Stimulated activated CD8-positive, alpha-beta memory T cell treated with anti-CD3 and anti-CD28 coated beads, Interleukin-15, amount 100 ng/mL, for 24 hours (primary cell): Measurements from ENCODE around the gene CAMTA1.

Experiments
- DNase-seq: peaks from one replicate; pipeline ENCODE4 v3.0.0-alpha.2; 2020; ENCODE audit warnings: low read depth

Gene CAMTA1

GRCh38 chr1:7517611-7518330 is 732.5 kb downstream of the CAMTA1 start:
- no peak for DNase-seq

DNA sequence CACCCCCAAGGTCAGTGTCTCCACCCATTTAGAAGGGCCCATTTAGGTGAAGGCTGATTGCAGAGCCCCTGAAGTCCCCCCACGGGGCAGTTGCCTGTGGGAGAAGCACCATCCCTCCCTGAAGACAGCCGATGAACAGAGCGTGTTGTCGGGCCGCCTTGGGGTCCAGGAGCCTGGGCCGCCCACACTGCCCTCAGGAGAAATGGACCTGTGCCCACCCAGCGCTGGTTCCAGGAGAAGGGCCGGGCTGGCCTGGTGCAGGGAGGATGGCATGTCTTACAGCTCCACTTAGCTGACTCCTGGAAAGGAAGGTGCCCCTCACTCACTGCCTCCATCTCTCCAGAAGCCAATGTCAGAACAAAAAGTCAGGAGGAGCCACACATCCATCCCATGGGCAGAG is 733.2 kb downstream of the CAMTA1 start:
- no peak for DNase-seq

- no peak for DNase-seq
Observed at GRCh38 chr1:7519181-7519860, 734.1 kb downstream of the CAMTA1 start.

DNA sequence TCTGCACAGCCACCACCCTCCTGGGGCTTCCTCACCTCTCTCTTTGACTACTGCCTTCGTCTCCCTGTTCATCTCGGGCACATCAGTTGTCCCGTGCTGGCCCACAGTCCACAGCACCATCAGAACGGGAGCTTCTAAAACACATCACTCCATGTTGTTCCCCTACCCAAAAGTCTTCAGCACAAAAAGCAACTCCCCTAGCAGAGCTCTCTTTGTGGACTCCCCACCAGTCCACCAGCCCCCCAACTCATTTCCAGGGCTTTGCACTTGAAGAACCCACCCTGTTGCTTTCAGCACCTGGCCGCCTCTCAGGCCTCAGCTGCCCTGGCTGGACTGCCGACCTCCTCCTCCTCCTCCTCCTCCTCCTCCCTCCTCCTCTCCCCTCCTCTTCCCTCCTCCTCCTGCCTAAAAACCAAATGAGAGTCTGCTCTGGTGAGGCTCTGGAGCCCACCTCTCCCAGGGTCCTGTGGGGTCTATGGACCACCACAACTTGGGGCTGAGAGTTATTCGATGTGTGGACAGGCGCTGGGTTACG is 734.7 kb downstream of the CAMTA1 start:
- DNase-seq: no peak

GRCh38 chr1:7520496-7520895 is 735.2 kb downstream of the CAMTA1 start:
- no peak for DNase-seq

DNA sequence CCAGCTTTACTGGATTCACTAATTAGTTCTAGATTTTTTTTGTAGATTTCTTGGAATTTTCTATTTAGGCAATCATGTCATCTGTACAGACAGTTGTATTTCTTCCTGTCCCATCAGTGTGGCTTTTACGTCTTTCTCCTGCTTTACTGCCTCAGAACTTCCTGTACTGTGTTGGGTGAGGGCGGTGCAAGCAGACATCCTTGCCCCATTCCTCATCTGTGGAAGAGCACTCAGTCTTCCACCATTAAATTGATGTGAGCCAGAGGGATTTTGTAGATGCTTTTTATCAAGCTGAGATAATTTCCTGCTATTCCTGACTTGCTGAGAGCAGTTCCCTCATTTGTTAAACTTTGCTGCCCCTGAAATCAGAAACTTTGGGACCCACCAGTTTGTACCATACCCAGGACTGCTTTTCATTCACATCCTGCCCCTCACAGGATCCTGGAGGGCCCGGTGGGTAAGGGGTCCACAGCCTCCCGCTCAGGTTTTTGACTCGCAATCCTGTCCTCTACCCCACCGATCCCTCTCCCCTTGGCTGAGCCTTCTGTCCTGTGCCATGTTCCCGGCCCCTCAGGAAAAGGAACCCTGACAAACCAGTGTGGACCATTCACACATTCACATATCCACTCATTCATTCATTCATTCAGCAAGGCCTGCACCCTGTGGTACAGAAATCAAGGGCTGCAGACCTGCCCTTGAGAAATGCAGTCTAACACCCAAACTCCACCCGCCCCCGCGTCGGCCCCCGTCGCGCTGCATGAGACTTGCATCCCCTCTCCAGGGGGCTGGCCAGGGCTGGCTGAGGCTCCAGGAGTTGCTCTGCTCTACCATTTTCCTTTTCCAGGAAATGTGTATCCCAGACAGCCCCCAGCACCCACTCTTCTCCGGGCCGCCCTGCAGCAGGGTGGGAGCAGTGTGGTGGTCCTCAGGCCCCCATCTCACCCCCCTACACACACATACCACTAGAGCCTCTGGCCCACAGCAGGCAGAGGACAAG is 739.4 kb downstream of the CAMTA1 start:
- DNase-seq: no peak

DNA sequence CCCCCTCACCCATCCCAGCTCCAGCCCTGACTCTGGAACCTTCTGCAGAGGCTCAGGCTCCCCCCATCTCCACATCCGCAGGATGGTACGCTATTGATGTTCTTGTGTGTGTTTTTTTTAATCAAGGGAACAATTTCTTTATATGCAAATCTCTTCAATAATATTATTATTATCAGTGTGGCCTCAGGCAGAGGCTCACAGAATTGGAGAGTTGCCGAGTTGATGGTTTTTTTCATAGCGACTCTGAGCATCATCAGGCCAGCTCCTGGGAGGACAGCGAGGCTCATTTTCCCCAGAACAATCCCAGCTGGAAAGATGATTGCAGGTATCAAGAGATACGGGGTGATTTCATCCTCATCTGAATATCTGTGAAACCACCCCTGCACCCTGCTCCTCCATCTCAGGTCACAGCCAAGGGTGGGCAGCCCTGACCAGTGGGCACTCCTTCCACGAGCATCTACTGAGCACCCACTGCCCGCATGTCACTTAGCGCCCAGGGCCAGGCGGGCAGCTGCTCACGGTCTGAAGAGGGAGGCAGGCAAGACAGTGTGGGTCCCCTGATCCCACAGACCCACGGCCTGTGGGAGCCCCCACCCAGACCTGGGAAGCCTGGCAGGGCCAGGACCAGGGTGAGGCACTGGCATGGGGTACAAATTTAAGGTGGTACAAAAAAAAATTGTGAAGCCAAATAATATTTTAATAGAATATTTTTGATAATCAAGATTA is 740.2 kb downstream of the CAMTA1 start:
- no peak for DNase-seq

- no peak for DNase-seq
Observed at GRCh38 chr1:7526196-7526866, 741.1 kb downstream of the CAMTA1 start.

- no peak for DNase-seq
Observed at GRCh38 chr1:7526867-7527732, 741.8 kb downstream of the CAMTA1 start.

GRCh38 chr1:7527733-7528045 is 742.4 kb downstream of the CAMTA1 start:
- DNase-seq: no peak

- no peak for DNase-seq
Observed at GRCh38 chr1:7528386-7529198, 743.3 kb downstream of the CAMTA1 start.

DNA sequence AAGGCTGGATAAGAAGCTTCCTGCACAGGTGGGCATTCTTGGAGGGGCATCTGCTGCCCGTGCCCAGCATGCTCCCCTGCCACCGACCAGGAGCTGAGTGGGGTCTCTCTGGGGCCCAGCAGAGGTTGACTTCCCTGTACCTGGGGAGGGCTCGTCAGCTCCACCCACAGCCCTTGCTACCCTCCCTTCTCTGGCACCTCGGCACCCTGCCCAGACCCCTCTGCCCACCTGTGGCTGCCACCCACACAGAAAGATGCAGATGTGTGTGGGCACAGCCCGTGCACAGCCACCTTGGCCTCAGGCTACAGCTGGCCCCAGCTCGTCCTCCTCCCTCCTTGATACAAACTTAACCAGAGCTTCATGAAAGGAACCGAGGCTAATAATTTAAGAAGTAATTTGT is 744.7 kb downstream of the CAMTA1 start:
- no peak for DNase-seq

DNA sequence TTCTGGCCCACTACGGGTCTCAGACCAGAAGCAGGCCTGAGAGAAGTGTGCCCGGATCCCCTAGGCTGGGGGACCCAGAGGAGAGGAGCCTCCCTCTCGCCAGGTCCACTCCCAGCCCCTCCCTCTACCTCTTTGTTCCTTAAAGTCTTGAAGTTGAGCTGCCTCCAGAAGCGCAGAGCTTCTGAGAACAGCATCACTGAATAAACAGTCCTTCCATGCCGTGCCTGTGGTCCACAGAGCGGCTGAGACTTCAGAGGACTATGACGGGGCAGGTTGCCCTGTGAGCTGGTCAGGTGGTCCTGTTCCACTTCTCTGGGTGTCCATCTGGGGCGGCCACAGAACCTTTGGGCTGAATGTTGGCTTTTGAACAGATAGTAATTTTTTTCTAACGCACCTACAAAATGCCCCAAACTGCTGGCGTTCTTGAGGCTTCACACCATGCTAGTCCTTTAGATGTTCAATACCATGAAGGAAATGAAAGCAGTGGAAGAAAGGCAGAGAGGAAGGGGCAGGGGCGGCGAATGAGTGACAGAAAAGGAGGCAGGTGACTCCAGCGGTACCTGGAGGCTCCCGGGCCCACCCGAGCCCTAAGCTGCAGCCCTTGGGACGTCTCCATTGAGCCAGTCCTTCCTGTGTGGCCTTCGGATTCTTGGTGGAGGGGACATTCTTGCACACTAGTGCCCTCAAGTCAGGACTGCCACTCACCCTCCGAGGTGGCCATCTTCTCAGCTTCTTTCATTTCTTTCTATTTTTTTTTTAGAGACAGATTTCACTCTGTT is 746.5 kb downstream of the CAMTA1 start:
- no peak for DNase-seq

DNA sequence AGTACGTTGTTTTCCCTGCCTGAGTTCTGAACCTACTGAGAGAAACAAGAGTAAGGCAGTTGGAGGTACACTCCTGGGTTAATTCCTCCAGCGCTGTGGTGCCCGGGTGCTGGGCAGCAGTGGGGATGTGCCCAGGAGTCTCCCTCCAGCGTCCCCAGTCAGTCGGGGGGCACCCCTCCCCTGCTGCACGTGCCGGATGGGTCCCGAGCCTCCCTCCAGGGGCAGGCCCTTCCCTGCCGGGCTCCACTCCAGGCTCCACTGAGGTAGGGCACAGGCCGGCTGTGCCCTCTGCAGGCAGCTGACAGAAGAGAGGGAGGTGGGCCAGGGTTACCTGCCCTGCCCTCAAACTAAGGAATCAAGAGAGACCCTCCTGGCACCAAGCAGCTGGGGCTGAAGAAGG is 747.8 kb downstream of the CAMTA1 start:
- DNase-seq: no peak

- no peak for DNase-seq
Observed at GRCh38 chr1:7534061-7534825, 749.0 kb downstream of the CAMTA1 start.

DNA sequence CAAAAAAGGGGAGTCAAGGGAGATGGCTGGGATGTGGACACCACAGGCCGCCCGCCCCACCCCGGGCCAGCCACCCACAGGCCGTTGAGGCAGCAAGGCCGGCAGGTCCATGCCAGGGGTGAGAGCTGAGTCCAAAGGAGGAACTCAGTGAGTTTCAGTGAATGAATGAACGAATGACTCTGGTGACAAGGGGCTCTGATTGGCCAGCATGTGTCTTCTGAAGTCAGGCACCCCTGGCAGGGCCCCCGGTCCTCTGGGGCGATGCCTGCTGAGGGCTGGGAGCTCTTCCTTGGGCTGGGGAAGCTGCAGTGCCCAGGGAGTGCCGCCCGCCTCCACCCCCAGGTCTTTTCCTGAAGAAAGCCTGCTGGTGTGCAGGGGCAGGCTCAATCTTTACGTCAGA is 749.8 kb downstream of the CAMTA1 start:
- DNase-seq: no peak

DNA sequence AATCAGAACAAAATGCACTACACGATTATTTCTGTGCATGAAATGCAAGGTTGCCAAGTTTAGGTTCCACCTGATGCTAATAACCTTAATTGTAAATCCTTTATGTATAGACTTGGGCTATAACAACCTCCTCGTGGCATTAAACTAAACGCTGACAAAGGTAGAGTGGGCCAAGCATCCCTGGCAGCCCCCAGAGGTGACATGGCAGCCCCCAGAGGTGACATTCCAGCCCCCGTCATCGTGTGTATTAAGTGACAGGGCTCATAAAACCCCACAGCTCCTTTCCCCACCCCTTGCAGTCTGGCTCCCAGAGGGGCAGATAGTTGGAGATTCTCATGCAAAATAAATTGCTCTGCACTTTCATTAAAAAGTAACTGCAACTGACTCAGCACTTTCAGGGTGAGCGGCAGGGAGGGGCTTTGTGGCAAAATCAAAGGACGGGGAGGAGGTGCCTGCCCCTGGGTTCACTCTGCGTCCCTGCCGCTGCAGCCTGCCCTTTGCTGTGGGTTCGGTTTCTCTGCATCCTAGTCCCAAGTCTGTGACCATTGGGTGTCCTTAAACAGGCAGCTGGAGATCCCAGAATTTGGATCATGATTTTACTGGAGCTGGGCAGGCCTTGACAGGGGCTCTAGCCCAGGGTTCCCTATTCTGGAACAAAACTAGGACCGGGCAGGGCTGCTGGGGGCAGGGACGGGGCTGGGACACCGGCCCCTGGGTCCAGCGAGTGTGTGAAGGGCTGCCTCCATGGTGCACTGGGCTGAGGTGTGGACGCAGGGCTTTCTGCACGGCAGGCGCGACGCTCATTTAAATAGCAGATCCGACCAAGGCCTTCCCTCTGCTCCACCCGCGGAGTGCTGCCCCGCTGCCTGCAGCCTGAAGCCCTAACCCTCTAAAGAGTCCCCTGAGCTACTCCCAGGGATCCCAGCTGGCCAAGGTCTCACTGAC is 751.0 kb downstream of the CAMTA1 start:
- no peak for DNase-seq
